Activated CD8-positive, alpha-beta memory T cell treated with anti-CD3 and anti-CD28 coated beads, Interleukin-2, amount 50 U/mL, for 48 hours (primary cell): ENCODE results near the gene TMEM208.

Experiments
- DNase-seq: peaks from one replicate; pipeline ENCODE4 v3.0.0-alpha.2; 2020

Gene TMEM208

DNA sequence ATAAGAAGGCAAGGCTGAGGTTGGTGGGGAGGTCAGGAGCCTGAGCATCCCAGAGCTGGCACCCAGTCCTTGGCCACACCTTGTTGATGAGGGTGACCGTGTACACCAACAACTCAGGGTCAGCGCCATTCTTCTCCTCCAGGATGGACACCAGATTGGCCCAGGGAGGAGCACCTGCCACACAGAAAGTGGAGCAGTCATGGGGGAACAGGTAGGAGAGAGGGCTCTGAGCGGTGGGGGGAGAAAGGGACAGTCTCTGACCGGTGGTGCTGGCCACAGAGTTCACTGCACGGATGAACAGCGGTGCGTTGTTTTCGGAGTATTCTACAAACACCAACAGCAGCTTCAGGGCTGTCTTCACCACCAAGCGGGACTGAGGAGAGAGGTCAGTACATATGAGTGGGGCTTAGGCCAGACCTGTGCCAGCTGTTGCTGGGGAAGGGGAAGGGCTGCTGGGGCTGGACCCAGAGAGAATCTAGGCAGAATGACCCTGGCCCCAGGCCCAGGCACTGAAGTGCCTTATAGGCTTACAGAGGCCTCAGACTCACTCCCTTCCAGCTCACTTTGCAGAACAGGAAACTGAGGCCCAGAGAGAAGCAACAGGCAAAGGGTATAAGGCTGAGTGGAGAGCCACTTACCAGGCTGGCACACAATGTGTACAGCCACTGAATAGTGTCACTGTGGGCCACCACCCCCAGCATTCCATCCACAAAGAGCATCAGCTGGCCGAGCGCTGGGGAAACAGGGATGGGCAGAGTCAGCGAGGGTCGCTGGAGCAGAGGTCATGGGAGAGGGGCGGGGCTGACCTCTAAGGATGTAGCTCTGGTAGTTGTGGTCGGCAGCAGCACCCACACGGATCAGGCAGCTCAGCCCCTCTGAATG is 10.7 kb downstream of the TMEM208 start:
- DNase-seq = no peak

DNA sequence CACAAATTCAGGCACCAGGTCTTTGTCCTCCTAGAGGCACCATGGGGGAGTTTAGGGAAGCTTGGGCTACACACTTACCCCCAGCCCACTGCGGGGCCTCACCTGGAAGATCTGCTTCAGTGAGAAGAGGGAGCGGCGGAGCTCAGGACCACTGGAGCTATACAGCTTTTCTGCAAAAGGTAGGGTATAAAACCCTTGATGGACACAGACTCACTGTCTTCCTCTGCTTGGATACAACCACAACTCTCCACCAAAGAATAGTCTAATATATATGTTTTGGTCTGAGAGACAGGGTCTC is 11.3 kb downstream of the TMEM208 start:
- no peak for DNase-seq

DNA sequence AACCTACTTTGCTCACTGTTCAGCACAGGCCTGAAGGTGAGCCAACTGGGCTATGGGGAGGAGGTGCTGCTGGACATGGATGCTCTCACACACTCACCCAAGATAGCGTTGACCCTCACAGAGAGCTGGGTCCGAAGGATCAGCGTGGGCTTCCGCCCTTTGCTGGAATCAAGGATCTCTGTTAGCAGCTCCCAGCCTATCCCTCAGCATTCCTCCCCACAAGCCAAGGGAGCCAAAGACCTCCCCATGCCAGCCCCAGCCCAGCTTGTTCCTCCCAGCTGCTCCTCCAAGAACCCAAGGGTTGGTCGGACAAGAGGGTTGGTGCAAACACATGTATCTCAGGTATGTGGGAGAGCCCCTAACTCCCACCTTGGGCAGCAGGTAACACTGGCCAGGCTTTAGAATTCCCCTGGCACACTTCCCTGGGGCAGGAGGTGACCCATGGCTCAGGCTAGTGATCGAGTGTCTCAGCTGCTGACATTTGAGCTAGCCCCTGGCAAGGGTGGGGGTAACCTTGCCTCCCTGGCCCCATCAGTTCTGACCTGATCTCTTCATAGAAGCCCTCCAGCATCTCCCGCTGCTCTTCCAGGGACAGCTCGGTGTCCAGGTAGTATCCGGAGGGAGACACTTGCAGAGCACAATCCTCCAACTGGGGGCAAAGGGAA is 12.0 kb downstream of the TMEM208 start:
- no peak for DNase-seq

DNA sequence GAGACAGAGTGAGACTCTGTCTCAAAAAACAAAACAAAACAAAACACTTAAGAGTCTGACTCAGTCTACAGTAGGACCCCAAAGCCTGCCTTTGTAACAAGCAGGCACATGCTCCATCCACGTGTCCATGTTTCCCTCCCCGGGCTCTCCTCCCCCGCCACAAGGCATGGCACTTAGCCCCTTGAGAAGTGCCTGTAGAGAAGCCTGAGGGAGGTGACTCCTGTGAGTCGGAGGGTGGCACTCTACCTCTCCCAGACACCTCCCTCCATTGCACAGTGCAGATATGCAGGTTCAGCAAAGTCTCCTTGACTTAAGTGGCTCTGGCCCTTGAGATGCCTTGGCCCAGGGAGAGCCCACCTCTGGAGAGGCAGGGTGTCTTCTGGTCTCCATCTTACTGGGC is 13.6 kb downstream of the TMEM208 start:
- no peak for DNase-seq

DNA sequence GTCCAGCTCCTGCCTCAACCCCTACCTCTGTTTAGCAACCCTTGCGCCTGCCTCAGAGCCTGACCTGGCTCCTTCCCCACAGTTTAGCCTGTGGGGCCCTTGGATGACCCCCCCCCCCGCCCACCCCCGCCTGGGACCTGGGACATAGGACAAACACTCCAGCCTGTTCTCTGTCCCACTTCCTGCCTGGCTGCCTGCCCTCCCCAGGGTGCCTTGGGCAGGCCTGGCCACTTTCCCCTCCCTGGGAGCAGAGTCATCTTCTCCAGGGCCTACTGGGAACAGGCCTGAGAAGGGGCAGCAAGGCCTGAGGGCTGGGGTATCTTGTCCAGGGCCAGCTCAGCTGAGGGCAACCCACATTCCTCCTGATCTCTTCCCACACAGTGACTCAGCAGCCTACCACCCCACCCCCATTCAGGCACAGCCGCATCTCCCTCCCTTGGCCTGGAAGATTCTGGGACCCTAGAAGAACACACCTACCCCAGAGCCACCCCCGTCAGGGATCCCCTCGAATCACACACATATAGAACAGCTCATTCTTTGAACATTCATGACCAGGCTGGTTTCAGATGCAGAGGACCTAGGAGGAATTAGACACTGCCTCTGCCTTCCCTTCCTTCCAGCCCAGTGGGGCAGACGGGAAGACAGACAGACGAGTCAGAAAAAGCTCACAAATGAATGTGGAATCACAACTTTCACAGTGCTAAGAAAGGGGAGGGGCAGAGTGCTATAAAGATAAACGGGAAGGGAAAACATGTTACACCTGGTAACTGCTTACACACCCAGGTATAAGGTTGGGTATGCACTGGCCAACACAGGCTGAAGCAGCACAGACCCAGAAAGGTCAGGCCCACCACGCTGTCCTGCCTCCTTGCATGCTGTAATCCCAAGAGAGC is 14.3 kb downstream of the TMEM208 start:
- no peak for DNase-seq

DNA sequence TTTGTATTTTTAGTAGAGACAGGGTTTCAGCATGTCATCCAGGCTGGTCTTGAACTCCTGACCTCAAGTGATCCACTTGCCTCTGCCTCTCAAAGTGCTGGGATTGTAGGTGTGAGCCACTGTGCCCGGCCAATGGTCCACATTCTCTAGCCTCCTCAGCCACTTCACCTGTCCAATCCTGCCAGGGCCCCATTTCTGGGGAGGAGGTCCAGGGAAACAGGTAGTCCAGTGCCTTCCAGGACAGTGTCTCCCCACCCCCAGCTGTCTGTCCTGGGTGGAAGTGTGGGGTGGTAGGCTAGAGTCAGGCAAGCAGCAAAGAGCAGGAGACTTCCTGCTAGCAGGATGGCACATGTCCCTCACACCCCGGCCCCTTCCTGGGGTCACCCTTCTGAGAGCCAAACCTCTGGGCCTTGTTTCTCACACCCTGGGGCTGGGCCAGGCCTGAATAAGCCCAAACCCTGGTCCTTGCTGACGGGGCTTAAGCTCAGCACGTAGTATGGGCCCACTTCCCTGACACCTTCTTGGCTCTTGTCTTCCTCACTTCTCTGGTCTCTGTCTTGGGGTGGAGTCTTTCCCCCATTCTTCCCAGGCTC is 15.3 kb downstream of the TMEM208 start:
- DNase-seq = no peak

DNA sequence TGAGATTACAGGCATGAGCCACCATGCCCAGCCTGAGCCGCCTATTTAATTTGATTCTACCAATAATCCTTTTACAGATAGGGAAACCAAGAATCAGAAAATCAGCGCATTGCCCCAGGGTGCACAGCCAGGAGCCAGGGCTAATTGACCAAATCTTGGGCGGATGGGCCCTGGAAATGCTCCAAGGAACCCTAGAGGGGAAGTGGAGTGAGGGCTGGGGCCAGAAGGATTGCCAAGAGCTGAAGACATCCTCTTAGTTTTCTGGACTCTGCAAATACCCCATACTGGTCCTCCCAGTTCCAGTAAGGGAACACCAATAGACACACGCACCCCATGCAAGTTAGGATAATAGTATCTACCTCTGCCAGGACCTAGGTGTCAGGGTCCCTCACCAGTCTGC is 16.6 kb downstream of the TMEM208 start:
- no peak for DNase-seq

DNA sequence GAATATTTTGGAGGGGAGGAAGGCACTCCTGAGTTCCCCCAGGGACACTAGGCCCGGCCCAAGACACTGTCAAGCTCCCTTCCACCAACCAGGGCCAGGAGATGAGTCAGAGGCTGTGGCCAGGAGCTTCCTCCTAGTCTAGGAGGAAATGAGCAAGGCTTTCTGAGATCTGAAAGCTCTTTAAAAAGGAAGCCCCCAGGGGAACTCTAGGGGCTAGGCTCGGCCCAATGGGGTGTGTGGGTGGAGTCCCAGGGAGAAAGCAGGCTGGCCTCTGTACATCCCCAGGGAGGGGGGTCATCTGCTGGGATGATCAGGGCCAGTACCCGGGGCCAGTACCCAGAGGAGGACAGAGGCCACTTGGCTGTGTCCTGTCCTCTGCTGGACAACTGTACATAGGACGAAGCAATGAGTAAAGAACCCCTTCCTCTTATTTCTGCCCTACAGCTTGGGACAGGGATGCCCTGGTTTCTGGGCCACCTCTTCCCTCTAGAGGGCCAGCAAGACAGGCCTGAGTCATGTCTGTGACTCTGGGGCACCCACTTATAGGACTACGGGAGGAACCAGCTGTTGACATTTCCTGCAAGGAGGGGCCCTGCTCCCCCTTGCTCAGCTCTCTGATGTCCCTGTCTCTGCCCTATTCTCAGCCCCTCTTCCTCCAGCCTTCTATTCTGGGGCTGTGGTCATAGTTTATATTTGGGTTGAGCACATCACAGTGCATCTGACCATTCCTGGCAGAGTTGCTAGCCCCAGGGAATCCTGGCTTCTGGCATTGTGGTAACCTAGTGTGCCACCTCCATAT is 17.7 kb downstream of the TMEM208 start:
- peak; percentile 83 for DNase-seq

DNA sequence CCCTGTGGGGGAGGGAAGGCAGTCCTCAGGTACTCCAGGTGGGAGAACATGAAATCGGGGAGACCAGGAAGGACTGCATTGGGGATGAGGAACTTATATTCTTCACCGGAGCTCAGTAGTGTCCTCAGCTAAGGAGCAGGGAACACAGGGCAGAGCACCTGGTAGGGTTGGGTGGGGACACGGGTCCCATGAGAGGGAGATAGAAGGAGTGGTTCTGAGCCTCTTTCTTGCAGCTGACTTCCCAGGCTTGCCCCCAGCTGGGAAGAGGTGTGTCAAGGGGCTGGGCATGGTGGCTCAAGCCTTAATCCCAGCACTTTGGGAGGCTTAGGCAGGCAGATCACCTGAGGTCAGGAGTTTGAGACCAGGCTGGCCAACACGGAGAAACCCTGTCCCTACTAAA is 18.3 kb downstream of the TMEM208 start:
- DNase-seq = no peak

DNA sequence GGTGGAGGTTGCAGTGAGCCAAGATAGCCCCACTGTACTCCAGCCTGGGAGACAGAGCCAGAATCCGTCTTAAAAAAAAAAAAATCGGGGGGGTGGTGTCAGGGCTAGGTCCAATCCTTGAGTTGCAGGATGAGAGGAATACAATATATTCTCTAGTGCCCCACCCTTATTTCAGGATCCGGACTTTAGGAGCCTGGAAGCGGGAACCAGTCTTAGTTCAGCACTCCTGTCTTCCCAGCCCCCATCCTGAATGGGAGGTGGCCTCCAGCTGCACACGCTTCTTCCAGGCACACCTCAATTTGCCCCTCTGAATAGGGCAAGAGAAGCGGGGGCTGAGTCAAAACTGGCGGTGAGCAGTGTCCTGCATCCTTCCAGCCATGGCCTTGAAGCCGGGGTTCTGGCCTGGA is 18.7 kb downstream of the TMEM208 start:
- no peak for DNase-seq

DNA sequence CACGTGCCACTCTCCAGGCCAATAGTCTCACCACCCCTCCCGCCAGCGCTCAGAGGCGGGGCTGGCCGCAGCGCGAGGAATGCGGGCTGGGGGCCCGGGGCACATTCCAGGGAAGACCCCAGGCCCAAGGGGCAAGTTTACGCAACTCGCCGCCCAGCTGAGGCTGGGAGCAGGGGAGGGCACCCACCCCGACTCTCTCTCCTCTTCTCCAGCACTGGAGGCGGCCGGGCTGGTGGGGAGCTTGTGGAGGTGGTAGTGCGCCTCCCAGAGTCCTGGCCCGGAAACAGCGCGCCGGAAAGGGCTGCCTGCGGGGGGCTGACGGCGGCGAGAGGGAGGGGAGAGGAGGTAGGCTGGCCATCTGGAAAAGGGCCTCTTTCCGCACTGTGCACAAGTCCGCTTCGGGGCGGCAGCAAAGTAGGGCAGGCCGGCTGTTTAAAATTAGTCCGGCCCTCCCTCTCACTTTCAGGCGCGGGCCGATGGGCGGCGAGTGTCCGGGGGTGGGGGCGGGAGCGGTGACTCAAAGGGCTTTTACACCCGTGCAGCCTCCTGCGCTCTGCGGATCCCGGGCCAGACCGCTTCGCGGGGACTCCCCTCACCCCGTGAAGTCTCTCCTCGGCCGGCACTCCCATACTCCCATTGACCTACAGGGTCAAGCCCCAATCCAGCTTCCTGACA is 19.3 kb downstream of the TMEM208 start:
- peak; percentile 86 for DNase-seq

DNA sequence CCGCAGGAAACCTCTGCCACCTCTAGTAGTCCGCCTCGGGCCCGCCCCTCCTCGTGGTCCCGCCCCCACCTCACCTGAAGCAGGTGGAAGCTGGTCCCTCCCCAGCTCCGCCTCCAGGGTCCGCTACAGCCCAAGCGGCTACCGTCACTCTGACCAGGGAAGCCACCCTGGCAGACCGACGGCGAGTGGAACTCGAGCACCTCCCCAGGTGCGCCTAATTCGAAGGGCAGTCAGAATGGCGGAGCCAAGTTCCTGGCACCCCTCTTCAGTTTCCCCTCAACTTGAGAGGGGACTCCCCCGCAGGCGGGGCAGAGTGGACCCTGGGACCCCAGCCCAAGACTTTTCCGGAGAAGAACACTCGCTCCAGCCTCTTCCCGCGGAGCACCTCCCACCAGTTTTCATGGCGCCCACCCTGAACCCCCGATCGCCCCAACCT is 19.8 kb downstream of the TMEM208 start:
- no peak for DNase-seq

DNA sequence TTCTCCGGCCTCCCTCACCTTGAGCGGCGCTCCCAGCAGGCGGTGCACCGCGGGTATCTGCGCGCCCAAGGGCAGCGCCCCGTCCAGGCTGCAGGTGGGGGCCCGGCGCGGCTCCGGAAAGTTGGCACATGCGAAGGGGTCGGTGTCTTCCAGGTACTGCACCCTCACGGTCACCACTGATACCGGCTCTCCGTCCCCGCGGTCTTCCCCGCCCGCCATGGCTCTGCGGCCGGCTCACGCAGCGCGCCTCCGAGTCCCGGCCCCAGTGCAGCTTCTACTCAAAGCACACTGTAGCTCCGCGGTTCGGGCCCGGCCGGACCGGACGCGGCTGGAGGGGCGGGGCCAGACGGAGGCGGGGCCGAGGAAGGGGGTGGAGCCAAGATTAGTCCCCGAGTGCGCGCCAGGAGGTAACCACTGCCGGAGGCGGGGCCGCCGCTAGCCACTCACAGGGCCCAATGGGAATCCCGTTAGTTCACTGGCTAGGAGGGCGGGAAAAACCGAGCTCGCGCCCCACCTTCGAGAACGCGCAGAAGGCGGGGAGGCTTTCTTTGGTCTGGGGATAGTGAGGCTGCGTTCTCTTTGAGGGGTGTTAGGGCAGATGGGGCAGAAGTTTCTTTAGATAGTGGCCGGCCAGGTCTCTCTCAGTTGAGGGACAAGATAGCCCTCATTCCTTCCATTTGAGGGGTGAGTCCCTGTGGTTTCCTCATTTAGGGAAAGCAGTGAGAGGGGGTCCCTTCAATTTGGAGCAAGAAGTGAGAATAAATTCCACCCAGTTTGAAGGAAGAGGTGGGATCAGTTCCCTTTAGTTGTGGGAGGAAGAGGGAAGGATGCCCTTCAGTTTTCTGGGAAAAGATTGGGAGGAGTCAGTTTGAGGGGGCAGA is 20.5 kb downstream of the TMEM208 start, which contains the start of gene FHOD1:
FHOD1 (minus strand) TSS at position 290 of the 881 bp plus-strand sequence; CDS start at position 219, 71 bp downstream.
- DNase-seq = peak; percentile 100

DNA sequence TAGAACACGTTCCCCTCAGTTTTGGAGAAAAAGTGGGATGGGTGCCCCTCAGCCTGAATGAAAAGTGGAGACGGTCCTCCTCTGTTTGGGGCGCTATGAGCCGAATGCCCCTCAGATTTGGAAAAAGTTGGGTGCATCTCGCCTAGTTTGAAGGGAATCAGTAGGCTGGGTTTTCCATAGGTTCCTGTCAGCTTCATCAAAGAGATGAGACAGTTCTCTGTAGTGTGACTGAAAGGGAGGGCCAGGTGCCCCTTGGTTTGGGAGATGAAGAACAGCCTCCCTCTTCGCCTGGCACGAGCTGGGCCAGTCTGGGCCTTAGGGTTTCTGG is 21.1 kb downstream of the TMEM208 start:
- no peak for DNase-seq

DNA sequence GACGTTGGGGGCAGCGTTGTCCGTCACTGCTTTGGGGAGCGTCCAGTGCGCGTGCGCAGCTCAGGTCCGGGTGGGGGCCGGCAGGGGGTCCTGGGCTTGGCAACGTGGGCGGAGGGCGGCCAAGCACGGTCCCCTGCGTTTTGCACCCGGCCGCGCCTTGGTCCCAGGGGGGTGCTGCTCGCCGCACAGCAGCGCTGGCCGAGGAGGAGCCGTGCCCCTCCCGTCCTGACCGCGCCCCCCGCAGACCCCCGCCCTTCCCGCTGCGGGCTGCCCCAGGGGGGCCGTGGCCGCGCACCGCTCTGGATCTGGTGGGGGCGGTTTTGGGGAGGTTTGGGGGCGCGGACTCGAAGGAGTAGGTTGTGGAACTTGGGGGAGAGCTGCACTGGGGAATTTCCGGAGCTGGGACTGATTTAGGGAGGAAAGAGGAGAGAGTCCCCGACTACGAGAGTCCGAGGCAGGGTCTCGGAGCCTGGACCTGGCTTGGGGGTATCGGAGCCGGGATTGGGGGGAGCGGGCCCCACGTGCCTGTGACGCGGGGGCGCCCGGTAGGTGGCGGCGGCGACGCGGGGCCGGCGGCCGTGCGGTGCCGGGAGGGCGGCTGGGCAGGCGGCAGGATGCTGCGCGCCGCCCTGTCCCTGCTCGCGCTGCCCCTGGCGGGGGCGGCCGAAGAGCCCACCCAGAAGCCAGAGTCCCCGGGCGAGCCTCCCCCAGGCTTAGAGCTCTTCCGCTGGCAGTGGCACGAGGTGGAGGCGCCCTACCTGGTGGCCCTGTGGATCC is 21.7 kb downstream of the TMEM208 start, which contains the start of gene SLC9A5:
SLC9A5 (plus strand) TSS at position 579 of the 777 bp plus-strand sequence; CDS start at position 615, 36 bp downstream.
- DNase-seq = no peak

DNA sequence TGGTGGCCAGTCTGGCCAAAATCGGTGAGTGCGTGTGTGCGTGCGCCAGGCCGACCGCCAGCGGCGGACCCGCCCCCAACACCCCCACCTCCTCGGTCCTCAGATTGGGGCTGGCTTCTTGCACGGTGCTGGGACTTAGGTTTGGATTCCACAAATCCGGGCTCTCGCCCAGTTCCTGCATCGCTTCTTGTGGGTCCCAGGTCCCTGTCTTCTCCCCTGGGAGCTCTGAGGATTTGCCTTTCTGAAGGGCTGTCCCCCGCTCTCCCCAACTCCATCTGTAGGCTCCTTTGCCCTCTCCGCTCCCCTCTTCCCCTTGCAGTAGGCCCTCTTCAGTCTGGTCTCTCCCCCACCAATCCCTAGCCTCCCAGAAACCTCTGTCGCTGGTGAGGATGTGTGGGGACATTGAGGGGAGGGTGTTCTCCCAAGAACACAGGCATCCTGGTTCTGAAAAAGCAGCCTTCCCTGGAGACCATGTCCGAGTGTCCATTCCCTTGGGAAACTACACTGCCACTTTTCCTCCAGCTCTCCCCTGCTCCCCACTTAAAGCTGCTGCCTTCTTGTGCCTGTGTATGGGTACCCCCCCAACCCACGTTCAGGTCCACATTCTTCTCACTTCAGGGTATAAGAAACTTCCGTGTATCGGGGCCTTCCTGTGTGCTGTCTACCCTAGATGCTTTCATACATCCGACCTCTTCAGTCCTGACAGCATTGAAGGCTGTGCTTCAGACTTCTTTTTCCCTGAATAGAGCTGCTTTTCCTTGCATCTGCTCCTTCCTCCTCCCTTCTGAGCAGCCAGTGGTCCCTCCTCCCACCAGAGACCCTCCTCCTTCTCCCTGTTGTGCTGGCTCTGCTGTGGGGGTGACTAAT is 22.5 kb downstream of the TMEM208 start:
- no peak for DNase-seq

DNA sequence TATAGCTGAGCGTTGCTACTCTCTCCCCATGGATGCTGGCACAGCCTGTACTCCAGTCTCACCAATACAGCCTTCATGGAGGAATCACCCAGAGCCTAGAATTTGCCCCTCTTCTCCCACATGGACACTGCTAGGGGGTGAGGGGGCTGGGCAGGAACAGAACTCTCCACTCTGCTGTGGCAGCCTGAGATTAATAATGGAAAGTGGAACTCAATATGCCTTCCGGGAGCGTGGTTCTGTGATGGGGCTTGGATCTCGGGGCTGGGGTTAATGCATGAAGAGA is 23.1 kb downstream of the TMEM208 start:
- no peak for DNase-seq

DNA sequence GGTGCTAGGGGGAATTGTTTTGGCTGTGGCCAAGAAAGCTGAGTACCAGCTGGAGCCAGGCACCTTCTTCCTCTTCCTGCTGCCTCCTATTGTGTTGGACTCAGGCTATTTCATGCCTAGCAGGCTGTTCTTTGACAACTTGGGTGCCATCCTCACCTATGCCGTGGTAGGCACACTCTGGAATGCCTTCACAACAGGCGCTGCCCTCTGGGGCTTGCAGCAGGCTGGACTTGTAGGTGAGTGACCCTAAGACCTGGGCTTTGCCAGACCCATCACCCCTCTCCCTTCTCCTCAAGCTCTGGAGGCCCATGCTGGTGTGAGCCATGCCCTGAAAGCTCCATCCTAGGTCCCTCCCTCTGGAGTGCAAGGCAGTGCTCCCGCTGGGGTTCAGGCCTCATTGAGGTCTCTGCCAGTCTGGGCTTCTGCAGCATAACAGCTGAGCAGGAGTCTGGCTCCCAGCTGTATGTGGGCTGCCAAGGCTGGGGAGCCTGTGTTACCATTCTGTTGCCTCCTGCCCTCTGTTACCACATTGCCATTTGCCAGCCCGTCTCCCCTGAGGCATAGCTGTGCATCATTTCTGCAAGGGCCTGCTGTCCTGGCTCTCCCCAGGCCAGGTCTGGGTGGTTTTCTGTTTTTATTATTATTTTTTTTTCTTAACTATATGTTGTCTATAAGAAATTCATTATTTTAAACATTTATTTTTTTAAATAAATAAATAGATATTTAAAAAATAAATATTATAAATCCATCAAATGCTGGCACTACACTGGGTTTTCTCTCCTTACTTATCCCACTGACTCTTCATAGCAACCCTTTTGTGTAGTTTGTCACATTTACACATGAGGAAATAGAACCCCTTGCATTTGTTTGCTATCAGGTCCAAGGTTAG is 25.9 kb downstream of the TMEM208 start:
- DNase-seq = no peak
